Measurements from ENCODE around the gene ADGRB3.

The ADGRB3 gene

DNA sequence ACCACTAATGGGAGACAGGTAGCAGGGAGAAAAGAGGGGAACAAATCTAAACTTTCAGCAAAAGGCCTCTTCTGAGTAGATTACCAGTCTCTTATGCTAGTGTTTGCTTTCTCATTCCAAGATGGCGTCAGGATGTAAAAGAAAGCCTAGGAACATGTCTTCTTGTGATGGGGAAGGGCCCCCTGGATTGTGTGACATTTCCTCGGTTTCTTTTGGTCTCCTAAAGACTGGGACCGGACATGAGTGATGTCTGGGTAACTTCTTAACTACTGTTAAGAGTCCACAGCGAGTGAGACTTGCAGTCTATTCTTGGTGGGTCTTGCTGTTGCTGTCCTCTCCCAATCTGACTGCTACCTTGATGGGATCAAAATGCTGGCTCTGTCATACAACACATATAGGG is 60.3 kb downstream of the ADGRB3 start:
- Histone ChIP-seq H3K4me1 (ENCODE audit: control insufficient read depth in 5 of 5, insufficient read depth in 5 of 5, low read length in 5 of 5) (no peaks in the 10 kb centered on the region), H3K4me3 (ENCODE audit: low read depth in 1 of 5, low read length in 5 of 5) (no peak overlapping the region), H3K9me3 (ENCODE audit: control insufficient read depth in 5 of 5, low read length in 5 of 5) (no peaks in the 10 kb centered on the region), H3K27ac (ENCODE audit: low read depth, low read length) (no peak overlapping the region), H3K36me3 (ENCODE audit: control insufficient read depth in 5 of 5, insufficient read depth in 5 of 5, low read length in 5 of 5) (no peaks in the 10 kb centered on the region), H3K27me3 (ENCODE audit: control insufficient read depth in 5 of 5, insufficient read depth in 4 of 5, low read length in 5 of 5) (no peaks in the 10 kb centered on the region), H3K9ac (ENCODE audit: low read length in 5 of 5) (no peak overlapping the region)

- H3K4me1 ChIP-seq (ENCODE audit: control insufficient read depth in 5 of 5, insufficient read depth in 5 of 5, low read length in 5 of 5): no peaks in the 10 kb centered on the region
- no peak overlapping the region for H3K27ac ChIP-seq (ENCODE audit: low read depth, low read length)
- H3K4me3 ChIP-seq (ENCODE audit: low read depth in 1 of 5, low read length in 5 of 5): no peak overlapping the region
- H3K9me3 ChIP-seq (ENCODE audit: control insufficient read depth in 5 of 5, low read length in 5 of 5): no peaks in the 10 kb centered on the region
- H3K36me3 ChIP-seq (ENCODE audit: control insufficient read depth in 5 of 5, insufficient read depth in 5 of 5, low read length in 5 of 5): no peaks in the 10 kb centered on the region
- no peak overlapping the region for H3K9ac ChIP-seq (ENCODE audit: low read length in 5 of 5)
- H3K27me3 ChIP-seq (ENCODE audit: control insufficient read depth in 5 of 5, insufficient read depth in 4 of 5, low read length in 5 of 5): no peaks in the 10 kb centered on the region
These were observed 60.8 kb downstream of the ADGRB3 start for GRCh38 chr6:68695838-68696237.

- Histone ChIP-seq H3K9ac (ENCODE audit: low read length in 5 of 5) (no peak overlapping the region), H3K4me3 (ENCODE audit: low read depth in 1 of 5, low read length in 5 of 5) (no peak overlapping the region), H3K27ac (ENCODE audit: low read depth, low read length) (no peak overlapping the region), H3K4me1 (ENCODE audit: control insufficient read depth in 5 of 5, insufficient read depth in 5 of 5, low read length in 5 of 5) (no peaks in the 10 kb centered on the region), H3K9me3 (ENCODE audit: control insufficient read depth in 5 of 5, low read length in 5 of 5) (no peaks in the 10 kb centered on the region), H3K36me3 (ENCODE audit: control insufficient read depth in 5 of 5, insufficient read depth in 5 of 5, low read length in 5 of 5) (no peaks in the 10 kb centered on the region), H3K27me3 (ENCODE audit: control insufficient read depth in 5 of 5, insufficient read depth in 4 of 5, low read length in 5 of 5) (no peaks in the 10 kb centered on the region)
These were observed 62.3 kb downstream of the ADGRB3 start for GRCh38 chr6:68697394-68697793.

- no peak overlapping the region for H3K9ac ChIP-seq (ENCODE audit: low read length in 5 of 5)
- H3K9me3 ChIP-seq (ENCODE audit: control insufficient read depth in 5 of 5, low read length in 5 of 5): no peaks in the 10 kb centered on the region
- H3K4me3 ChIP-seq (ENCODE audit: low read depth in 1 of 5, low read length in 5 of 5): no peak overlapping the region
- H3K36me3 ChIP-seq (ENCODE audit: control insufficient read depth in 5 of 5, insufficient read depth in 5 of 5, low read length in 5 of 5): no peaks in the 10 kb centered on the region
- no peaks in the 10 kb centered on the region for H3K27me3 ChIP-seq (ENCODE audit: control insufficient read depth in 5 of 5, insufficient read depth in 4 of 5, low read length in 5 of 5)
- H3K4me1 ChIP-seq (ENCODE audit: control insufficient read depth in 5 of 5, insufficient read depth in 5 of 5, low read length in 5 of 5): no peaks in the 10 kb centered on the region
- no peak overlapping the region for H3K27ac ChIP-seq (ENCODE audit: low read depth, low read length)
These were observed 66.1 kb downstream of the ADGRB3 start for GRCh38 chr6:68701159-68701558.

- Histone ChIP-seq H3K9me3 (ENCODE audit: control insufficient read depth in 5 of 5, low read length in 5 of 5) (no peaks in the 10 kb centered on the region), H3K4me1 (ENCODE audit: control insufficient read depth in 5 of 5, insufficient read depth in 5 of 5, low read length in 5 of 5) (no peaks in the 10 kb centered on the region), H3K27me3 (ENCODE audit: control insufficient read depth in 5 of 5, insufficient read depth in 4 of 5, low read length in 5 of 5) (no peaks in the 10 kb centered on the region), H3K9ac (ENCODE audit: low read length in 5 of 5) (no peak overlapping the region), H3K36me3 (ENCODE audit: control insufficient read depth in 5 of 5, insufficient read depth in 5 of 5, low read length in 5 of 5) (no peaks in the 10 kb centered on the region), H3K4me3 (ENCODE audit: low read depth in 1 of 5, low read length in 5 of 5) (no peak overlapping the region), H3K27ac (ENCODE audit: low read depth, low read length) (no peak overlapping the region)
These were observed 69.4 kb downstream of the ADGRB3 start for GRCh38 chr6:68704485-68704884.

DNA sequence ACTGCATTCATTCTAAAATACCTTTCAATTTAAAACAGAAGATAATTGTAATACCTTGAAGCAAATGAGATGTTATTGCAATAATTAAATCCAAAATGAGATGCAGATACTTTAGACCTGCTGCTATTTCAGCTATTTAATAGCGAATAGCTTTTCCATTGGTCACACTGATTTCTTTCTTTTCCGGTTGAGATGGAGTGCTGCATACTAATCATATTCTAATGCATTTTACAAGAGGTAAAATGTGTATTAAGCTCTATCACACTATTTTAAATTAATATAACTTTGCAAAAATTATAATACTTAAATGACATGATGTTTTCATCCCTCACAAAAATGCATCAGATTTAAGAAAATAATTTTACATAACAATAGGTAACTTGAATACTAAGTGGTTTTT is 74.0 kb downstream of the ADGRB3 start:
- H3K9me3 ChIP-seq (ENCODE audit: control insufficient read depth in 5 of 5, low read length in 5 of 5): no peaks in the 10 kb centered on the region
- peaks cover 0 to 10% (median 0%) of the 10 kb centered on the region in 5 donors for H3K4me1 ChIP-seq (ENCODE audit: control insufficient read depth in 5 of 5, insufficient read depth in 5 of 5, low read length in 5 of 5)
- H3K27ac ChIP-seq (ENCODE audit: low read depth, low read length): no peak overlapping the region
- H3K4me3 ChIP-seq (ENCODE audit: low read depth in 1 of 5, low read length in 5 of 5): no peak overlapping the region
- H3K36me3 ChIP-seq (ENCODE audit: control insufficient read depth in 5 of 5, insufficient read depth in 5 of 5, low read length in 5 of 5): no peaks in the 10 kb centered on the region
- no peak overlapping the region for H3K9ac ChIP-seq (ENCODE audit: low read length in 5 of 5)
- no peaks in the 10 kb centered on the region for H3K27me3 ChIP-seq (ENCODE audit: control insufficient read depth in 5 of 5, insufficient read depth in 4 of 5, low read length in 5 of 5)

GRCh38 chr6:68709882-68710281 is 74.8 kb downstream of the ADGRB3 start:
- H3K4me3 ChIP-seq (ENCODE audit: low read depth in 1 of 5, low read length in 5 of 5): no peak overlapping the region
- peaks cover 0 to 10% (median 0%) of the 10 kb centered on the region in 5 donors for H3K4me1 ChIP-seq (ENCODE audit: control insufficient read depth in 5 of 5, insufficient read depth in 5 of 5, low read length in 5 of 5)
- H3K27ac ChIP-seq (ENCODE audit: low read depth, low read length): peak overlapping the region; percentile 11
- H3K9me3 ChIP-seq (ENCODE audit: control insufficient read depth in 5 of 5, low read length in 5 of 5): no peaks in the 10 kb centered on the region
- H3K36me3 ChIP-seq (ENCODE audit: control insufficient read depth in 5 of 5, insufficient read depth in 5 of 5, low read length in 5 of 5): no peaks in the 10 kb centered on the region
- no peaks in the 10 kb centered on the region for H3K27me3 ChIP-seq (ENCODE audit: control insufficient read depth in 5 of 5, insufficient read depth in 4 of 5, low read length in 5 of 5)
- no peak overlapping the region for H3K9ac ChIP-seq (ENCODE audit: low read length in 5 of 5)

DNA sequence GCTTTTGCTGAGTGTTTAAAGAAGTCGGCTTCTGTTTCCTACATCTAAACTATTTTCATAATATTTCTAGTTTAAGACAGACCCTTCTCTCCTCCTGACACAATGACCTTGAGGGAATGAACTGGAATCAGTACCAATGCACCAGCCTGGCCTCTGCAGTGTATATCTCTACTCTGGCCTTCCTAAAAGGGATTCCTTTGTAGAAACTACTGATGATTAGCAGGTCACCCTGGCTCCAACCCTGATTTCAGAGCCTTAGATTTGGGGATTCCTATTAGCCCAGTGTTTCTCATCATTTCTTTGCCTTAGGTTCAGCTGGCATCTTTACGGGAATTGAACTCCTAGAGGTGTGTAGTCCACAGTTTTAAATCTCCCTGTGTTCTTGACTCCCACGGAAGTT is 75.4 kb downstream of the ADGRB3 start:
- no peaks in the 10 kb centered on the region for H3K27me3 ChIP-seq (ENCODE audit: control insufficient read depth in 5 of 5, insufficient read depth in 4 of 5, low read length in 5 of 5)
- peak overlapping the region; percentile 11 for H3K27ac ChIP-seq (ENCODE audit: low read depth, low read length)
- no peaks in the 10 kb centered on the region for H3K9me3 ChIP-seq (ENCODE audit: control insufficient read depth in 5 of 5, low read length in 5 of 5)
- no peaks in the 10 kb centered on the region for H3K36me3 ChIP-seq (ENCODE audit: control insufficient read depth in 5 of 5, insufficient read depth in 5 of 5, low read length in 5 of 5)
- no peak overlapping the region for H3K9ac ChIP-seq (ENCODE audit: low read length in 5 of 5)
- H3K4me3 ChIP-seq (ENCODE audit: low read depth in 1 of 5, low read length in 5 of 5): no peak overlapping the region
- peaks cover 0 to 10% (median 0%) of the 10 kb centered on the region in 5 donors for H3K4me1 ChIP-seq (ENCODE audit: control insufficient read depth in 5 of 5, insufficient read depth in 5 of 5, low read length in 5 of 5)

- no peaks in the 10 kb centered on the region for H3K27me3 ChIP-seq (ENCODE audit: control insufficient read depth in 5 of 5, insufficient read depth in 4 of 5, low read length in 5 of 5)
- peak overlapping the region; percentile 11 for H3K27ac ChIP-seq (ENCODE audit: low read depth, low read length)
- no peak overlapping the region for H3K9ac ChIP-seq (ENCODE audit: low read length in 5 of 5)
- peaks cover 0 to 10% (median 0%) of the 10 kb centered on the region in 5 donors for H3K4me1 ChIP-seq (ENCODE audit: control insufficient read depth in 5 of 5, insufficient read depth in 5 of 5, low read length in 5 of 5)
- no peaks in the 10 kb centered on the region for H3K36me3 ChIP-seq (ENCODE audit: control insufficient read depth in 5 of 5, insufficient read depth in 5 of 5, low read length in 5 of 5)
- no peak overlapping the region for H3K4me3 ChIP-seq (ENCODE audit: low read depth in 1 of 5, low read length in 5 of 5)
- no peaks in the 10 kb centered on the region for H3K9me3 ChIP-seq (ENCODE audit: control insufficient read depth in 5 of 5, low read length in 5 of 5)
These were observed 75.8 kb downstream of the ADGRB3 start for GRCh38 chr6:68710916-68711315.

DNA sequence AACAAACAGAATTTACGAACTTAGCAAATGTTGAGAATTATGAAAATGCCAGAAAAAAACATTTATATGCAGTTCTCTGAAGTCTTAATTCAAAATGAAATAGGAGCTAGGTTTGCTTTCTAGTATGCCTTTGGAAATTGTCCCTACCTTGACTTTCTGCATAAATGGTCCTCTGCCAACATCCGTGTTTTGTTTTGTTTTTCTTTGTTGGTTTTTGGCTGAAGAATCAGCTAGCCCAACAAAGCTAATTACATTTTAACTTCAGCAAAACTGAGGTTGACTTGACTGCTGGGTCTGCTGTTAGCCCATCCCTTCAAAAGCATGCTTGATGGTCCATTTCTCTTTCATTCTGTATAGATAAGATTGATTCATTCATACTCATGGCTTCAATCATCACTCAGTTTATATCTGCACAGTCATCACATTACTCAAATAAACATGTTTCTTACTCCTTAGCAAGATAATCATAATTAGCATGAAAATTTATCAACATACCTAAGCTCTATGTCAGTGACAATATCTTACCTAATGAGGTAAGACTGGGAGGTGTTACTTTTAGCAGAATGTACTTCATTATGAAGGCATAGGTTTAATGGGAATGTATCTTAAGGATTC is 76.4 kb downstream of the ADGRB3 start:
- no peak overlapping the region for H3K27ac ChIP-seq (ENCODE audit: low read depth, low read length)

More for the DNA sequence above, 76.4 kb downstream of the ADGRB3 start:
- no peaks in the 10 kb centered on the region for H3K27me3 ChIP-seq (ENCODE audit: control insufficient read depth in 5 of 5, insufficient read depth in 4 of 5, low read length in 5 of 5)
- peaks cover 0 to 10% (median 0%) of the 10 kb centered on the region in 5 donors for H3K4me1 ChIP-seq (ENCODE audit: control insufficient read depth in 5 of 5, insufficient read depth in 5 of 5, low read length in 5 of 5)
- H3K36me3 ChIP-seq (ENCODE audit: control insufficient read depth in 5 of 5, insufficient read depth in 5 of 5, low read length in 5 of 5): no peaks in the 10 kb centered on the region
- no peak overlapping the region for H3K9ac ChIP-seq (ENCODE audit: low read length in 5 of 5)
- no peaks in the 10 kb centered on the region for H3K9me3 ChIP-seq (ENCODE audit: control insufficient read depth in 5 of 5, low read length in 5 of 5)
- no peak overlapping the region for H3K4me3 ChIP-seq (ENCODE audit: low read depth in 1 of 5, low read length in 5 of 5)

Measured in subcutaneous abdominal adipose tissue (tissue), 5 donors.